Measurements from ENCODE around the gene USHBP1. TPM values are rescaled to one million over a fixed set of nuclear protein-coding genes. Genes with fewer than 3 reads are reported as not detected.

USHBP1 gene, protein sequence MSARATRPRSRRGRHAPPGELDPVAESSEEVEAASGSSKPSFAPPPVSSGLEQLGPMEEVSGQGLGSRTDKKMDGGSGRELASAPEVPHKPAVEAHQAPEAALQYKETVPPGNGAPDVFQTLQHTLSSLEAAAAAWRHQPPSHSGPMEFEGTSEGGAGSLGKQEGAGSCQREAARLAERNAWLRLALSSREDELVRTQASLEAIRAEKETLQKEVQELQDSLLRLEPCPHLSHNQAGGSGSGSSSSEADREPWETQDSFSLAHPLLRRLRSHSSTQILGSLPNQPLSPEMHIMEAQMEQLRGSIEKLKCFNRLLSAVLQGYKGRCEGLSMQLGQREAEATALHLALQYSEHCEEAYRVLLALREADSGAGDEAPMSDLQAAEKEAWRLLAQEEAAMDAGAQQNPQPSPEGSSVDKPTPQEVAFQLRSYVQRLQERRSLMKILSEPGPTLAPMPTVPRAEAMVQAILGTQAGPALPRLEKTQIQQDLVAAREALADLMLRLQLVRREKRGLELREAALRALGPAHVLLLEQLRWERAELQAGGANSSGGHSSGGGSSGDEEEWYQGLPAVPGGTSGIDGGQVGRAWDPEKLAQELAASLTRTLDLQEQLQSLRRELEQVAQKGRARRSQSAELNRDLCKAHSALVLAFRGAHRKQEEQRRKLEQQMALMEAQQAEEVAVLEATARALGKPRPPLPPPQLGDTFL
- total RNA-seq, result under 1 TPM; 0.26 to 0.66 TPM

DNA sequence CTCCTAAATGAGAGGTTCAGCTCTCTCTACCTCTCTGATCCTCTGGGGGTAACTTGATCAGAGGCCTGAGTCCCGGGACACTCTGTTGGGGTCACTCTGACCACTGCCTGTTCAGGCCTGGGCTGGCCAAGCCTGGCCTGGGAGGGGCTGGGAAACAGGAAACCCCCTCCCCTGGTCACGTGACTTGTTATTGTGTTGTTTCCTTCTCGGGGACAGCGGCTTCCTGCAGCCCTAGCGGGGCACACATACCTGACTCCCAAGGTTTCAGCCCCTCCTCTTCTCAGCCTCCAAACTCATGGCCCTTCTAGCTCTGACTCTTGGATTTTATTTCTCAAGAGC, at the start of gene USHBP1:
Gene USHBP1, minus strand, starts transcription at position 105 of the 339 bp plus-strand sequence. CDS start 446 bp downstream, outside the sequence.

DNA sequence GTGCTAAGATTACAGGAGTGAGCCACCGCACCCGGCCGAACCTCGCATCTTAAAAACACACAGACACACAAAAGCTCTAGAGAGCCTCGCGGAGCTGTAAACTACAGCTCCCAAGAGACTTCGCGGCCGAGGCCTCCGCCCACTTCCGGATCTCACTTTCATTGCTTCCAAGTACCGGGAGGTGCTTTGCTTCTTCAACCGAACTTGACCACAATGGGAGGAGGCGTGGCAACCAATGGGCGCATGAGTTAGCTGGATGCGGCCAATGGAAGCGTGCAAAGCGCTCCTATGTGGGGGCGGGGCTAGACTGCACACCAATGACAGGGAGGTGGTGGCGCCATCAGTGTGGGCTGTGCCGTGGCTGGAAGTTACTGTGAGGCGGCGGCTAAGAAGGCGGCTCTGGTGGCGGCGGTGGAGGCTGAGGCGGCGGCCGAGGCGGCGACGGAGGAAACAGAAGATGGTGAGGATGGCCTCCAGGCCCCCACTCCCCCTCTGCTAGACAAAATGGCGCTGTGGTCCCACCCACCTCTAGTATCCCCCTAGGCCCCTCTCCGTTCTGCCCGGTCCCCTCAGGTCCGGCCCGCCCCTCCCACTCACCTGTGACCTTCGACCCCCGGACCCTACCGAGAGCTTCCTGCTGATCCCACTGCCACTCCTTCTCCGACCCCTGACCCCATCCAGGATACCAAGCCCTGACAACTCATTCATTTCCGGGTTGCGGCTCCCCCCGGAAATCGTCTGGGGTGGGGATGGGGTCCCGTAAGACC, 44.8 kb upstream of the USHBP1 start, which contains the start of gene DDA1:
Gene DDA1, plus strand, starts transcription at position 366 of the 767 bp plus-strand sequence. Its CDS starts 92 bp downstream, at position 458.

DNA sequence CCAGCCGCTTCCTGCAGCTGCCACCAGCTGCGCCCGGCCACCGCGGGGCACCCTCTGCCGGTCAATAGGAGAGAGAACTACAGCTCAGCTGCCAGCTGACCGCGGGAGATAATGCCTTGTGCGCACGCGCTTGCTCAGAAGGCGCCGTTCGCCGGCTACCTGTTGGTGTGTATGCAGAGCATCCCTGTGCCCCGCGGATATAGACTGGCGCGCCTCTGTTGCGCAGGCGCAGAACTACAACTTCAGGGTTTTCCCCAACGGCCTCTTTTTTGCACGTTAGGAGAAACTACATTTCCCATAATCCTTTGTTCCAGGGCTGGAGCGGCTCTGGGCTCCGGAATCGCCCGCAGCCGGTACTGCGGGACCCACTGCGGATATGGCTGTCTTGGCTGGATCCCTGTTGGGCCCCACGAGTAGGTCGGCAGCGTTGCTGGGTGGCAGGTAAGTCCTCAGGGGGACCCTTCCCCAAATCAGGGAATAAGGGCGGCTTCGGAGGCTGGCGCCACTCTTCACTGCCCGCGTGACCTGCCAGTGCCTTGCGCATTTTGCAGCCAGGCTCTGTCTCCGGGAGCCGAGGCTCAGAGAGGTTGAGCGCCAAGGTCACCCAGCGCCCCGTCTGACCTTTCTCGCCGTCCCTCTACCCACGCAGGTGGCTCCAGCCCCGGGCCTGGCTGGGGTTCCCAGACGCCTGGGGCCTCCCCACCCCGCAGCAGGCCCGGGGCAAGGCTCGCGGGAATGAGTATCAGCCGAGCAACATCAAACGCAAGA, 41.2 kb upstream of the USHBP1 start, which contains the start of gene MRPL34:
Gene MRPL34, plus strand, starts transcription at position 356 of the 768 bp plus-strand sequence. Its CDS starts 21 bp downstream, at position 377.

DNA sequence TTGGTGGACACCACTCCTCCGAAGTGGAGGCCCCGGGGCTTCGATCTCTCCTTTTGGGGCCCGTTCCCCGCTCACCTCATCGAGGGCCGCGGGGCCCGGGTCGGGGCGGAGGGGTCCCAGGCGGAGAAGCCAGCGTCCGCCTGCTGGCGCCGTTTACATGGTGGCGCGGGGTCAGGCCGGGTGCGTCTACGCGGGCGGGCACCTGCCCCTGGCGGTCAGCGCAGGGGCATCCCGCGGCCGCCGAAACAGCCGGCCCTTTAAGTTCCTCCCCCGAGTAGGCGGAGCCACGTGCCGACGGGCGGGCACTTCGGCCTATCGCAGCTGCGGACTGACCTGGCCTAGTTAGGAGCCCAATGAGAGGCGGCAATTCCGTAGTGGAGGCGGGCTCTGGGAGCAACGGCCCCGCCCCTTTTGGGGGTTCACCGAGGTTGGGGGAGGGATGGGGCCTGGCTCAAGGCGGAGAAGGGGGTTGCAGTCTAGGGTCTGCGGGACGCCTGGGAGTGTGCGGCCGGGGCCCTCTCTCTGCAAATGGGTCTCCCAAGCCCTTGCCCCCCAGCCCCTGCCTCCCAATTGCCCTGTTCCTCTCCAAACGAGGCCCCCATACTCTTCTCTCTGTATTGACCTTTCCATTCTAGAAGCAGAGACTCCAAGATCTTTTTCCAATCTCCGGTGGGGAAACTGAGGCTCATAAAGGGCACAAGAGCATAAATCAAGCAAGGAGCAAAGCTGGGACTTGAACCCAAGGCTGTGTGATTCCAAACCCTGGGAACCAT, 38.8 kb upstream of the USHBP1 start, which contains the start of gene ABHD8:
Gene ABHD8, minus strand, starts transcription at position 259 of the 773 bp plus-strand sequence. CDS start 1,809 bp downstream, outside the sequence.

DNA sequence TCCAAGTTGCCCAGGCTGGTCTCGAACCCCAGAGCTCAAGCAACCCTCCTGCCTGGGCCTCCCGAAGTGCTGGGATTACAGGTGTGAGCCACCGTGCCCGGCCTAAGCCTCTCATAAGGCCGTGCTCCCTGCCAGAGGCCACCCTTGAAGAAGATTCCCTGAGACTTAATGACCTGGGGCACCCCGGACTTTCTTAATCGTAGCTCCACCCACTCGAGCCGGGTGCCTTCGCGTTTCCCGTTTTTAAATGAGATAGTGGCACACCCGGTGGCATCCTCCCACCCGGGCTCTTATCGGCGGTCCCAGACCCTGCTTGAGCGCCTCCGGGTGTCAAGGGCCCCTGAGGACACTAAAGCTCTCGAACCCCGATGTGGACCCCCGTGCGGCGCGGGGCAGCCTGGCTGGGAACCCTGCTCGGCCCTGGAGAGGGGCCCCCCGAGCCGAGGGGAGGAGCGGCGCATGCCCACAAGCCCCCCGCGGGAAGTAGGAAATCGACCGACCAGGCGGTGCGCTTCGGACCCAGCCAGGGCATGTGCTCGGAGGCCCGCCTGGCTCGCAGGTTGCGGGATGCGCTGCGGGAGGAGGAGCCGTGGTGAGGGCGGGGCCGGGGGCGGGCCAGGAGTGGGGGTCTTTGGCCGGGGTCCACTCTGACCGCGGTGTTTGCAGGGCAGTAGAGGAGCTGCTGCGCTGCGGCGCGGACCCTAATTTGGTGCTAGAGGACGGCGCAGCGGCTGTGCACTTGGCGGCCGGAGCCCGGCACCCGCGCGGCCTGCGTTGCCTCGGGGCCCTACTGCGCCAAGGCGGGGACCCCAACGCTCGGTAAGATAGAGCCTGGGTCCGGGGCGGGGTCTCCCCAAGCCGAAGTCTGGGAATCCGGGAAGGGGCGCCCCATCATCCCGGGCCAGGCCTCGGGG, 17.1 kb upstream of the USHBP1 start, which contains the start of gene ANKLE1:
Gene ANKLE1, plus strand, starts transcription at position 511 of the 914 bp plus-strand sequence. Its CDS starts 20 bp downstream, at position 531.

DNA sequence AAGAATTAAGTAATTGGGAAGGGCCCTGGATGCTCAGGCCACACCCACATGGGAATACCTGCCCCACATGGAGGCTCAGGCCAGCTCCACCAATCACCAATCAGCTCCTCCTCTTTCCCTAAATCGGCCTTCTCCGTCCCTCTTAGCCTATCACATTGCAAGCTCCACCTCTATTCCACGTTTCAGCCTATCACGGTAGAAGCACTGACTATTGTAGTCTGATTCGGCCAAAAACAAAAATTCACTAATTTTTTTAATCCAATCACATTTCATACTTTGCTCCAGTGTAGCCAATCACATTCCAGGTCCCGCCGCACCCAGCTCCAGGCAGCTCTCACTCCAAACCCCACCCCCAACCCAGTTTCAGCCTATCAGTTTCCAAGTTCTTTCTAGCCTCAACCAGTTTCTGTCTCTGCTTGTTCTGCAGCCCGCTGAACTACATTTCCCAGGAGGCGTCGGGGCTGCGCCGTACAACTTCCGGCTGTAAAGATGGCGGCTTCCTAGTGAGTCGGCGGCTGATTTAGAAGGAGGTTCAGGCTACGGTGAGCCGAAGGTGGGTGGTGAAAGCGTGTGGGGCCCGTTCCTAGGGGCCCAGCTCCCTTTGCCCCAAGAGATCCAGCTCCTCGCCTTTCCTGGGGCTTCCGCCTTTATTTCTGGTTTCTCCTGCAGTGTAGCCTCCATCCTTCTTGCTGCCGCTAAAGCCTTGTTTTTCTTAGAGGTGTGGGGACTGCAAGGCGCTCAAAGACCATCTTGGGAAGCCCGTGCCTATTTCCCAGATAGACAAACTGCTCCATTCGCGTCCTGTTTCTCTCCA, 2.6 kb upstream of the USHBP1 start, which contains the start of gene BABAM1:
Gene BABAM1, plus strand, starts transcription at position 469 of the 814 bp plus-strand sequence. CDS start 1,364 bp downstream, outside the sequence.

DNA sequence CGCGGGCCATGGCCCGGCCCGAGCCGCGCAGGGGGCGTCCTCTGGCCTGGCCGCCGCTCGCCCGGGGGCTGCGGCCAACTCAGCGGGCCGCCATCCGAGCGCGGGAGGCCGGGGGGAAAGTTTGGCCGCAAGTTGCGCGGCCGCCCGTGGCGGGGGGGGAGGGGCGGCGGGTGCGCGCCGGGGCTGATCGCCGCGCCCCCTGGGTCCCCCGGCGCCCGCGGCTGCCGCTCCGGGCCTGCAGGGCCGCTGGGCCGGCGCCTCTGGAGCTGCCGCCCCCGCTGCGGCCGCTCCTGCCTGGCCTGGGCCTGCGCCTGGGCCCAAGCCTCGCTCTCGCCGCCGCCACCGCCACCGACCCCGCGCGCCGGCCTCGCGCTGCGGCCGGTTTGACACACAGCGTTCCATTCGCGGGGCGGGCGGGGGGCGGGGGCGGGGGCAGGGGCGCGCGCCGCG, 19.0 kb downstream of the USHBP1 start, which contains the start of gene NR2F6:
Gene NR2F6, minus strand, starts transcription at position 385 of the 450 bp plus-strand sequence. CDS start 699 bp downstream, outside the sequence.

DNA sequence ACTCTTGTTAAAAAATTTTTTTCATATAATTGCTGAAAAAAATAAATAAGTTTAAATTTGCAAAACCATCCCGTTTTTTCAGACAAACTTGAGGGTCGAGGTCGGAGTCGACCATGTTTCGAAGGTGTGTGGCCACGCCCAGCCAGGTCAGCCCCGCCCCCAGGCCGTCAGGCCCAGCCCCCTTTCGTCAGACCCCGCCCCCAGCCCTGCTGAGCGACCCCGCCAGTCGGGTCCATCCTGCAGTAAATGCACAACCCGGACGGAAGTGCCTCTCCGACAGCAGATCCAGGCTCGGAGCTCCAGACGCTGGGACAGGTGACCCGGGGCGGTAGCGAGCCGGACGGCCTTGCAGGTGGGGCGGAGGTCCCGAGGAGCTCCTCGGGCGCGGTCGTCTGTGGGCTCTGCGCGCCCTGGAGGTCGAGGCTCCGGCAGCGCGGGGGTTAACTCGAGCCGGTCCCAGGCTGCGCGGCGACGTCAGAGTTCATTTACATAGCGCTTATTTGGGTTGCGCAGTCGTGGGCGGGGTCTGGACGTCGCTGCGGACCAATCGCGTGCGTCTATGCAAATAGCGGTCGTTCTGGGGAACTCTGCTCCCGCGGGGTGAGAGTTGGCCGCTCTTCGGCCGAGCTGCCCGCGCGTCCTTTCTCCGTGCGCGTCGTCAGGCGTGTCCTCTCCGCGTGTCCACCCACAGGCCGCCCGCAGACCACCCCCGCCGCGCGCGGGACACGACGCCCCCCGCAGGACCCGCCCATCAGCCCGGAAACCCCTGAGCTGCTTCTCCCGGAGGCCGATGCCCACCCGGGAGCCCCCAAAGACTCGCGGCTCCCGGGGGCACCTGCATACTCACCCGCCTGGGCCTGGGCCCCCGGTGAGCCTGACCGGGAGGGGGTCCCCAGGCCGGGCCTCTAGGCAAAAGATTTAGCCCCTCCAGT, 38.3 kb downstream of the USHBP1 start, which contains the start of gene OCEL1:
Gene OCEL1, plus strand, starts transcription at position 225 of the 932 bp plus-strand sequence. Its CDS starts 22 bp downstream, at position 247.

DNA sequence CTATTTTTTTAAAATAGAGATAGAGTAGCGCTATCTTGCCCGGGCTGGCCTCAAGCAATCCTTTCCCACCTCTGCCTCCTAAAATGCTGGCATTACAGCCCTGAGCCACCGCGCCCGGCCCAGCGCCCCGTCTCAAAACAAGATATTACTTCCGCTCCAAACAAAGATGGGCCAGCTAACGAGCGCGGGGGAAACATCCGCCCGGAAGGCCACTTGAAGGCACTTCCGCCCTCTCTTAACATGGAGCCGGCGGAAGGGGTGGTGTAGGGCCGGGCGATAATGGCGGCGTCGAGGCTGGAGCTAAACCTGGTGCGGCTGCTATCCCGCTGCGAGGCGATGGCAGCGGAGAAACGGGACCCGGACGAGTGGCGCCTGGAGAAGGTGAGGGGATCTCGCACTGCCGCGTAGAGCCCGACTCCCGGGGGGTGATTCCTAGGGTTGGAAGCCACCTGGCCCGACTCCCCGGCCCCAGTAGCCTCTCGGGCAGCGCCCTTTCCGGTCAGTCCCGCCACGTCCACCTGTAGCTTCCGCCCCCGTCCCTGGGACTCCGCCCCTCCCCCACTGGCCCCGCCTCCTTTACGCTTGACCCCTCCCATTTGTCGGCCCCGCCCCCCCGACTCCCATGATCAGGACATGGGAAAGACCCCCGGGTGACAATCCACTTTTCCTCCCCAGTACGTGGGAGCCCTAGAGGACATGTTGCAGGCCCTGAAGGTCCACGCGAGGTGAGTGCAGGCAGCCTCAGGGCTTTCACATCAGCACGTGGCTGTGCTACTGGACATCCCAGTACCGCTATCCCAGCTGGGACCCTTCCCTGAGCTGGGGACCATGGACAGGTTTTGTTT, 49.2 kb downstream of the USHBP1 start, which contains the start of gene USE1:
Gene USE1, plus strand, starts transcription at position 231 of the 845 bp plus-strand sequence. Its CDS starts 49 bp downstream, at position 280.

Other genes with a start within 250 kb of the USHBP1 start
- 1 to 10 TPM; 1.6 to 1.7 TPM for gene CPAMD8, start 237.9 kb downstream of the USHBP1 start, total RNA-seq
- 10 to 100 TPM; 29.1 to 30.9 TPM for gene HAUS8, start 189.3 kb downstream of the USHBP1 start, total RNA-seq
- 100 to 1,000 TPM; 209 to 213 TPM for gene MYO9B, start 189.0 kb downstream of the USHBP1 start, total RNA-seq
- 10 to 100 TPM; 29.3 to 32.3 TPM for gene USE1, start 49.4 kb downstream of the USHBP1 start, total RNA-seq
- gene OCEL1, start 38.5 kb downstream of the USHBP1 start, total RNA-seq, result 10 to 100 TPM; 29.0 to 32.4 TPM
- 1 to 10 TPM; 7.8 to 9.0 TPM for gene NR2F6, start 18.8 kb downstream of the USHBP1 start, total RNA-seq
- 10 to 100 TPM; 97.6 to 98.3 TPM for gene BABAM1, start 2.7 kb upstream of the USHBP1 start, total RNA-seq
- 1 to 10 TPM; 7.0 to 8.2 TPM for gene ANKLE1, start 17.2 kb upstream of the USHBP1 start, total RNA-seq
- gene ABHD8, start 38.7 kb upstream of the USHBP1 start, total RNA-seq, result 1 to 10 TPM; 9.2 to 9.6 TPM
- gene MRPL34, start 41.1 kb upstream of the USHBP1 start, total RNA-seq, result 10 to 100 TPM; 81.9 to 94.5 TPM
- 10 to 100 TPM; 47.2 to 52.9 TPM for gene DDA1, start 44.8 kb upstream of the USHBP1 start, total RNA-seq
- gene ANO8, start 70.1 kb upstream of the USHBP1 start, total RNA-seq, result 10 to 100 TPM; 16.6 to 17.4 TPM
- gene GTPBP3, start 72.8 kb upstream of the USHBP1 start, total RNA-seq, result 10 to 100 TPM; 35.2 to 36.5 TPM
- under 1 TPM in 1 of 2 experiments, not detected in 1; 0.43 TPM for gene PLVAP, start 112.6 kb upstream of the USHBP1 start, total RNA-seq
- gene CCDC194, start 129.5 kb upstream of the USHBP1 start, total RNA-seq, result 1 to 10 TPM; 2.1 to 2.2 TPM
- gene BST2, start 140.9 kb upstream of the USHBP1 start, total RNA-seq, result 100 to 1,000 TPM; 104 to 111 TPM
- 10 to 100 TPM; 38.8 to 39.2 TPM for gene MVB12A, start 155.3 kb upstream of the USHBP1 start, total RNA-seq
- not detected for gene TMEM221, start 183.9 kb upstream of the USHBP1 start, total RNA-seq
- gene NXNL1, start 196.2 kb upstream of the USHBP1 start, total RNA-seq, result not detected
- 1 to 10 TPM; 4.7 to 5.4 TPM for gene SLC27A1, start 205.8 kb upstream of the USHBP1 start, total RNA-seq
- gene PGLS, start 246.9 kb upstream of the USHBP1 start, total RNA-seq, result 100 to 1,000 TPM; 100 to 104 TPM